MCF 10A (cell line): ENCODE results near the gene USP17L28. TPM values are rescaled to one million over a fixed set of nuclear protein-coding genes. Genes with fewer than 3 reads are reported as not detected.
A peak's percentile ranks its signal among the peaks of the same experiment; 100 is the strongest.
"Not testable (repeated sequence)": the region's sequence is repeated elsewhere in the genome, so short reads cannot be mapped to it uniquely, and the experiment has no call there.

Experiments
- BruUV-seq: library from RNA; stranded (reverse); fragments of 400-500 nt; replicated peaks from 2 replicates; lab custom pipeline; 2021; lab: Mats Ljungman, UMichigan
- CTCF ChIA-PET: fragments of 300-600 bp; sonication (Branson Sonifier 250); formaldehyde crosslinking; extraction: SDS; loops from one replicate; lab custom pipeline; 2021; ENCODE audit warnings: antibody characterized with exemption, inconsistent platforms; lab: Yijun Ruan, JAX
- POLR2A ChIA-PET: fragments of 300-600, 350-650 bp; sonication (Branson Sonifier 250); formaldehyde crosslinking; extraction: SDS; loops from one replicate; lab custom pipeline; 2020; ENCODE audit warnings: antibody characterized with exemption, inconsistent platforms; lab: Yijun Ruan, JAX
- DNase-seq: peaks from one replicate; pipeline ENCODE4 v3.0.0-alpha.2; 2018; ENCODE audit not compliant: unreplicated experiment
- H3K27ac Mint-ChIP-seq: one replicate; pipeline ENCODE4 v1.8.0; 2022; ENCODE audit warnings: mild to moderate bottlenecking, low read depth, mixed read lengths; ENCODE audit not compliant: unreplicated experiment
- H3K27me3 Mint-ChIP-seq: one replicate; pipeline ENCODE4 v1.8.0; 2022; ENCODE audit warnings: mixed read lengths; ENCODE audit not compliant: insufficient read depth, unreplicated experiment
- H3K36me3 Mint-ChIP-seq: one replicate; pipeline ENCODE4 v1.8.0; 2022; ENCODE audit warnings: mild to moderate bottlenecking, moderate library complexity, mixed read lengths; ENCODE audit not compliant: insufficient read depth, unreplicated experiment
- H3K4me1 Mint-ChIP-seq: one replicate; pipeline ENCODE4 v1.8.0; 2022; ENCODE audit warnings: mixed read lengths; ENCODE audit not compliant: insufficient read depth, unreplicated experiment
- H3K4me3 Mint-ChIP-seq: one replicate; pipeline ENCODE4 v1.8.0; 2022; ENCODE audit warnings: mild to moderate bottlenecking, moderate library complexity, mixed read lengths; ENCODE audit not compliant: unreplicated experiment
- H3K9me3 Mint-ChIP-seq: one replicate; pipeline ENCODE4 v1.8.0; 2022; ENCODE audit warnings: mixed read lengths; ENCODE audit not compliant: unreplicated experiment
- intact Hi-C: fragments of 100-400 bp; cut with micrococcal nuclease; formaldehyde crosslinking; loops from 2 replicates; pipeline ENCODE4 v1.14.1; 2022
- total RNA-seq: library from RNA; stranded (reverse); gene quantifications from 2 replicates; pipeline ENCODE4 v1.2.3, GENCODE V29; 2022
- TF ChIP-seq, protein P1 (sequence below): fragments of 200-600 bp; IDR thresholded peaks from one replicate; pipeline ENCODE4 v1.8.0; 2022; ENCODE audit warnings: antibody characterized with exemption, mild to moderate bottlenecking; ENCODE audit not compliant: unreplicated experiment

USP17L28 gene
- total RNA-seq, 1 experiment from 2014 or later, result not detected

DNA sequence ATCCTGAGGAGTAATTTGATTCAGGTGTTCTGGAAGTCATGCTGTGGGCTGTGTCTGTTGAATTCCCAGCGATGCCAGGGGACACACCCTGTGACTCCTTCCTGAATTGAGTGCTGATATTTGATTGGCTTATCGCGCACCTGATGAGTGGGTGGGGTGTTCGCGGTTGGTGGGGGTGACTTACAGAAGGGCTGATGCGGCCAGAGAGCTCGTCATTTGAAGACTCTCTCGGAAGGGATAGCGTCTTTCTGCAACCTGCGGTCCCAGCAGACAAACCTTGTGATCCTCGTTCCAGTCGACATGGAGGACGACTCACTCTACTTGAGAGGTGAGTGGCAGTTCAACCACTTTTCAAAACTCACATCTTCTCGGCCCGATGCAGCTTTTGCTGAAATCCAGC, 14.1 kb downstream of the USP17L28 start, which contains the start of gene USP17L30:
Gene USP17L30, plus strand, starts transcription at position 301 of the 400 bp plus-strand sequence. Its CDS starts 0 bp downstream, at position 301.
- H3K4me1 Mint-ChIP-seq, BruUV-seq, H3K27ac Mint-ChIP-seq, H3K36me3 Mint-ChIP-seq, H3K9me3 Mint-ChIP-seq, CTCF ChIA-PET, POLR2A ChIA-PET, H3K4me3 Mint-ChIP-seq, DNase-seq, intact Hi-C loops, H3K27me3 Mint-ChIP-seq: not testable (repeated sequence)

DNA sequence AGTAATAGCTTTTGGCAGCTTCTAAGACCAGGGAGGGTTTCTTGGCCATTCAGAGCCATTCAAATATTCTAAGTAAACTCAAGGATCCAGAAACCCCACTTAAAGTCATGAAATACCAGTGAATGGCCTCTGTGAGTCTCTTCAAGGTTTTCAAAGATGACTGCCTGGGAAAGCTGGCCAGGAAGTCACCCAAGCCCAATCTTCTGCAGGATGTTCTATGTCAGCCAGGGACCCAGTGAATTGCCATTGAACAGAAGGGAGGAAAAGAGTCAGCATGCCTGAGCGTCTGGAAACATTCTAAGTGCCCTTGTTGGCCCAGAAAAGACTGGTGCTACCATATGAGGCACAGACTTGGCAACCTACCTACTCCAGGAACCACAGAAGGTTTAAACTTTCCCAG, 31.2 kb downstream of the USP17L28 start:
- BruUV-seq, result not testable (repeated sequence)

DNA sequence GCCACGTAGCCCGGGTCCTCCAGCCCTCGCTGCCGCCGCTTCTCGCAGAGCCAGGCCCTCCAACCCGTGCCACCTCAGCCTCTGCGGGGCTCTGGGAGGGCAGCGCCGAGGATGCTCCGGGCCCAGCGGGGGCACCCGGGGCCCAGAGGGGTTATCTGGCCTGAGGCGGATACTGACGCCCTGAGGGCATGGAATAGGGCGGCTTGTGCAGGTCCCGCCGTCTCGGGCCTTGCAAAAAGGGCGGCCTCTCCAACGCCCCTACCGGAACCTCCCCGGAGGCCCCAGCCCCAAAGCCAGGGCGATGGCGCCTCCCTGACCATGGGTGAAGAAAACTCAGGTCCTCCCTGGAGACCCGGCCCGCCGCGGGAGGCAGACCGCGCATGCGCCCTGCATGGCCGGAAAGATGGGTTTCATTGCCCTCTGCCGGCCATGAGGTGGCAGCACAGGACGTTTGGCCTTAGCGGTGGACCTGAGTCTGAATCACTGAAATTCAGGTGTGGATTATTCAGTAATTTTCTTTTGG, 32.4 kb downstream of the USP17L28 start:
- POLR2A ChIA-PET, H3K4me3 Mint-ChIP-seq, intact Hi-C loops, H3K36me3 Mint-ChIP-seq, H3K27ac Mint-ChIP-seq, BruUV-seq, H3K9me3 Mint-ChIP-seq, CTCF ChIA-PET, H3K4me1 Mint-ChIP-seq, H3K27me3 Mint-ChIP-seq, DNase-seq: not testable (repeated sequence)

More for the DNA sequence above, 31.2 kb downstream of the USP17L28 start:
- POLR2A ChIA-PET, H3K27ac Mint-ChIP-seq, H3K36me3 Mint-ChIP-seq, CTCF ChIA-PET, H3K27me3 Mint-ChIP-seq, H3K4me1 Mint-ChIP-seq, H3K9me3 Mint-ChIP-seq, intact Hi-C loops, H3K4me3 Mint-ChIP-seq, DNase-seq: not testable (repeated sequence)

DNA sequence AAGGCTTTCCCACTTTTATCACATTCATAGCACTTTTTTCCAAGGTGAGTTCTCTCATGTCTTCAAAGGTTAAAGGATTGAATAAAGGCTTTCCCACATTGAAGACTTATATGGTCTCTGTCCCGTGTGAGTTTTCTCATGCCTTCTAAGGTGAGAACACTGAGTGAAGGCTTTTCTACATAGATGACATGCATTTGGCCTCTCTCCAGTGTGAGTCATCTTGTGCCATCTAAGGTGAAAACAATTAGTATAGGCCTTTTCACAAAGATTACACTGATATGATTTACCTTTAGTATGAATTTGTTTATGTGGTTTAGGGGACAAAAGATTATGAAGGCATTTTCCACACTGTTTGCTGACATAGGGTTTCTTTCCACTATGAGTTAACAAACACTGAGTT, 35.4 kb downstream of the USP17L28 start:
- H3K27ac Mint-ChIP-seq, result no peak overlapping the region
- TF ChIP-seq, protein P1, sequence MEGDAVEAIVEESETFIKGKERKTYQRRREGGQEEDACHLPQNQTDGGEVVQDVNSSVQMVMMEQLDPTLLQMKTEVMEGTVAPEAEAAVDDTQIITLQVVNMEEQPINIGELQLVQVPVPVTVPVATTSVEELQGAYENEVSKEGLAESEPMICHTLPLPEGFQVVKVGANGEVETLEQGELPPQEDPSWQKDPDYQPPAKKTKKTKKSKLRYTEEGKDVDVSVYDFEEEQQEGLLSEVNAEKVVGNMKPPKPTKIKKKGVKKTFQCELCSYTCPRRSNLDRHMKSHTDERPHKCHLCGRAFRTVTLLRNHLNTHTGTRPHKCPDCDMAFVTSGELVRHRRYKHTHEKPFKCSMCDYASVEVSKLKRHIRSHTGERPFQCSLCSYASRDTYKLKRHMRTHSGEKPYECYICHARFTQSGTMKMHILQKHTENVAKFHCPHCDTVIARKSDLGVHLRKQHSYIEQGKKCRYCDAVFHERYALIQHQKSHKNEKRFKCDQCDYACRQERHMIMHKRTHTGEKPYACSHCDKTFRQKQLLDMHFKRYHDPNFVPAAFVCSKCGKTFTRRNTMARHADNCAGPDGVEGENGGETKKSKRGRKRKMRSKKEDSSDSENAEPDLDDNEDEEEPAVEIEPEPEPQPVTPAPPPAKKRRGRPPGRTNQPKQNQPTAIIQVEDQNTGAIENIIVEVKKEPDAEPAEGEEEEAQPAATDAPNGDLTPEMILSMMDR, result no peak
- BruUV-seq, result no TSS peak
- no peaks in the 10 kb centered on the region for H3K9me3 Mint-ChIP-seq
- DNase-seq, result peak; percentile 10
- H3K36me3 Mint-ChIP-seq, result no peaks in the 10 kb centered on the region
- no peaks in the 10 kb centered on the region for H3K4me1 Mint-ChIP-seq
- POLR2A ChIA-PET, result no interaction called here
- H3K27me3 Mint-ChIP-seq, result no peaks in the 10 kb centered on the region
- intact Hi-C loops, result no loop called here
- CTCF ChIA-PET, result no interaction called here
- H3K4me3 Mint-ChIP-seq, result no peak overlapping the region

- H3K36me3 Mint-ChIP-seq, POLR2A ChIA-PET, H3K4me1 Mint-ChIP-seq, CTCF ChIA-PET, H3K27ac Mint-ChIP-seq, BruUV-seq, H3K9me3 Mint-ChIP-seq, intact Hi-C loops, H3K27me3 Mint-ChIP-seq, DNase-seq, H3K4me3 Mint-ChIP-seq: not testable (repeated sequence)
Observed at GRCh38 chr4:9389001-9389400, 40.3 kb downstream of the USP17L28 start.

Other genes starting within 250 kb of the USP17L28 start
- not detected in 2 replicates for gene FAM90A26, start 178.5 kb upstream of the USP17L28 start, total RNA-seq
- gene USP17L10, start 138.2 kb upstream of the USP17L28 start, total RNA-seq, result not detected in 2 replicates
- gene USP17L11, start 133.5 kb upstream of the USP17L28 start, total RNA-seq, result not detected in 2 replicates
- not detected in 2 replicates for gene USP17L12, start 128.7 kb upstream of the USP17L28 start, total RNA-seq
- not detected in 2 replicates for gene USP17L13, start 124.0 kb upstream of the USP17L28 start, total RNA-seq
- gene USP17L15, start 114.5 kb upstream of the USP17L28 start, total RNA-seq, result not detected in 2 replicates
- gene USP17L17, start 105.0 kb upstream of the USP17L28 start, total RNA-seq, result not detected in 2 replicates
- gene USP17L18, start 100.3 kb upstream of the USP17L28 start, total RNA-seq, result not detected in 2 replicates
- not detected in 2 replicates for gene USP17L19, start 95.5 kb upstream of the USP17L28 start, total RNA-seq
- not detected in 2 replicates for gene USP17L20, start 90.8 kb upstream of the USP17L28 start, total RNA-seq
- gene USP17L21, start 86.0 kb upstream of the USP17L28 start, total RNA-seq, result not detected in 2 replicates
- not detected in 2 replicates for gene USP17L22, start 81.3 kb upstream of the USP17L28 start, total RNA-seq
- not detected in 2 replicates for gene USP17L24, start 23.7 kb upstream of the USP17L28 start, total RNA-seq
- gene USP17L25, start 19.0 kb upstream of the USP17L28 start, total RNA-seq, result not detected in 2 replicates
- gene USP17L26, start 14.2 kb upstream of the USP17L28 start, total RNA-seq, result not detected in 2 replicates
- not detected in 2 replicates for gene USP17L5, start 9.5 kb upstream of the USP17L28 start, total RNA-seq
- not detected in 2 replicates for gene USP17L27, start 4.7 kb upstream of the USP17L28 start, total RNA-seq
- gene USP17L29, start 4.7 kb downstream of the USP17L28 start, total RNA-seq, result not detected in 2 replicates
- gene USP17L30, start 14.2 kb downstream of the USP17L28 start, total RNA-seq, result not detected in 2 replicates
- not detected in 2 replicates for gene DEFB131A, start 95.5 kb downstream of the USP17L28 start, total RNA-seq